Activated CD8-positive, alpha-beta memory T cell treated with anti-CD3 and anti-CD28 coated beads, Interleukin-2, amount 10 ng/mL, durations not matched to agents 7 days and 5 days (primary cell): ENCODE data around the gene ARAP1. TPM values are rescaled to one million over a fixed set of nuclear protein-coding genes. Genes with fewer than 3 reads are reported as not detected.

Source experiments
- ATAC-seq: fragments of 150-1000 bp; cut with Tn5 transposase; one replicate; pipeline ENCODE4 v1.10.0; 2021; ENCODE audit warnings: moderate library complexity
- CTCF ChIA-PET: fragments of 350-600 bp; sonication (Branson Sonifier 250); formaldehyde crosslinking; loops from one replicate; lab custom pipeline; 2021; ENCODE audit warnings: antibody characterized with exemption; lab: Charles Lee
- DNase-seq: peaks from one replicate; pipeline ENCODE4 v3.0.0-alpha.2; 2020
- H3K27ac Mint-ChIP-seq: one replicate; pipeline ENCODE4 v1.8.0; 2021; ENCODE audit warnings: mild to moderate bottlenecking, mixed read lengths
- H3K27me3 Mint-ChIP-seq: one replicate; pipeline ENCODE4 v1.8.0; 2021; ENCODE audit warnings: mixed read lengths
- H3K36me3 Mint-ChIP-seq: one replicate; pipeline ENCODE4 v1.8.0; 2021; ENCODE audit warnings: mild to moderate bottlenecking, mixed read lengths
- H3K4me1 Mint-ChIP-seq: one replicate; pipeline ENCODE4 v1.8.0; 2021; ENCODE audit warnings: mixed read lengths
- H3K4me3 Mint-ChIP-seq: one replicate; pipeline ENCODE4 v1.8.0; 2021; ENCODE audit warnings: mild to moderate bottlenecking, moderate library complexity, mixed read lengths
- H3K9me3 Mint-ChIP-seq: one replicate; pipeline ENCODE4 v1.8.0; 2022; ENCODE audit warnings: low read depth, mixed read lengths
- total RNA-seq, 2 experiments: library from RNA; stranded (reverse); gene quantifications; one replicate each; pipeline ENCODE4 v1.2.3, GENCODE V29; 2021

The ARAP1 gene
- total RNA-seq, 2 experiments from 2014 or later: 96.5 to 104 TPM

DNA sequence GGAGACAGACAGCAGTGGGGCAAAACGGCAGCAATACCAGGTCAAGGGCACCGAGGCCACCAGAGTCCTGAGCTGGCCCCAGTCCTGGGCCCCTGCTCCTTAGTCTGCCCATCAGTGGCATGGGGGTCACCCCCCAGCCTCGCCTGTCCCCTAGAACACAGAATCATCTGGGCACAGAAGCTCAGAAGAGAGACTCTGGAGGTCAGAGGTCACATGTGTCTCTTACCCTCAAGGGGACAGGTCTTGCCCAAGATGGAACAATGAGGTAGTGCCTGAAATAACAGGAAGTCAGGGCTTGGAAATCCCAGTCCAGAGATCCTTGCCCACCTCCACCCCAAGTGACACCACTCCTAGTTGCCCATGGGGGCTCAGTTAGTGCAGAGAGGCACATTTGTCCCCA, 98.6 kb downstream of the ARAP1 start:
- DNase-seq (no peak), ATAC-seq (no peak)
- Mint-ChIP-seq H3K4me3 (no peak overlapping the region), H3K27ac (no peak overlapping the region), H3K9me3 (no peaks in the 10 kb centered on the region), H3K36me3 (no peaks in the 10 kb centered on the region), H3K27me3 (peaks cover 8% of the 10 kb centered on the region), H3K4me1 (no peaks in the 10 kb centered on the region)
- CTCF ChIA-PET: interaction anchor here (1.1 to 1.4 kb wide), 2 partner anchors 66 to 183 kb away, joined by 3 read pairs; no protein-coding TSS in a partner anchor

DNA sequence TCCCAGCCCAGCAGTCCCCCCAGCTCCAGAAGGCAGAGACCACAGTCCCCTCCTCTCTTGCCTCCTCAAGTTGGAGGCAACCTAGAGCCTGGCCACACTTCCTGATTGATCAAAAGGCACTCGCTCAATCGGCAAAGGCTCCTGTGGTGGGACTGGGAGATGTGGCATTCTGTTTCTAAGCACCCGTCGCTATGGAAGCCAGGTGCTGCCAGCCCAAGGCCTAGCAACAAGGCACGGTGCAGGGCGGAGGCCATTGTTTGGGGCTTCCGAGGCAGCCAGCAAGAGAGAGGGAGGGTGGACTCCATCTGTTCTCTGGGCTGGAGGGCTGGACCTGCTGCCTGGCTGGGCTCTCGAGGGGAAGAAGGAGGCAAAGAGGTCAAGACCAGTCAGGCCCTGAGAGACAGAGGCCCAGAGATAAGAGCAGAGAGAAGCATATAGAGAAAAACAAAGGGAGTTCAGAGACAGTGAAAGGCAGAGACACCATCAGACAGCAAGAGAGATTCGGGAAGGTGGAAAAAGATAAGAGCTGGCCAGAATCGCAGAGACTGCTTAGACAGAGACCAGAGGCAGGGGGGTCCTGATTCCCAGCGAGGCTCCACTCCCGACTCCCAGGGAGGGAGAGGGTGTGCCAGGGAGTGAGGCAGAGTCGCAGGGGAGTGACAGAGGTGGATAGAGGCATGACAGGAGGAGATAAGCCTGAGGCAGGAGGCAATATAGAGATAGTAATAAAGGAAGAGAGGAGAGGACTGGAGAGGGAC, 99.2 kb downstream of the ARAP1 start:
- no peak for ATAC-seq
- CTCF ChIA-PET: interaction anchor here (1.1 to 1.5 kb wide), 3 partner anchors 15 to 182 kb away, joined by 3 to 5 read pairs (median 5); no protein-coding TSS in a partner anchor

DNA sequence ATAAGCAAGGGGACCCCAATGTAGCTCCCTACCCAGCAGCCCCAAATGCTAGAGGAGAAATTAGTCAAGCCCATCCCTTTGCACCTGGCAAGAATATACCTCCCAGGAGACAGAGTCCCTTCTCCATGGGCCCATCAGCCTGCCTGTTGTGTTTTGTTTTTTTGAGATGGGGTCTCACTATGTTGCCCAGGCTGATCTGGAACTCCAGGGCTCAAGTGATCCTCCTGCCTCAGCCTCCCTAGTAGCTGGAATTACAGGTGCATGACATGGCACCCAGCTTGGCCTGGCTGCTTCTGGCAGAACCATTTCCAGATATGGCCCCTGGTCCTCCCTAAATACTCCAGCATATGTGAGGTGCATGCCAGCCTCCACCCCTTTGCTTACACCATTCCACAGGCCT, 100.1 kb downstream of the ARAP1 start:
- no peaks in the 10 kb centered on the region for H3K4me1 Mint-ChIP-seq
- H3K4me3 Mint-ChIP-seq: no peak overlapping the region
- peaks cover 4% of the 10 kb centered on the region for H3K27me3 Mint-ChIP-seq
- DNase-seq (no peak), ATAC-seq (no peak)
- no peaks in the 10 kb centered on the region for H3K36me3 Mint-ChIP-seq
- H3K27ac Mint-ChIP-seq: no peak overlapping the region
- H3K9me3 Mint-ChIP-seq: no peaks in the 10 kb centered on the region
- CTCF ChIA-PET: interaction anchor here (1.2 to 1.5 kb wide), 2 partner anchors 16 to 32 kb away, joined by 5 read pairs; no protein-coding TSS in a partner anchor

More for the DNA sequence above, 99.2 kb downstream of the ARAP1 start:
- no peak overlapping the region for H3K4me3 Mint-ChIP-seq
- no peaks in the 10 kb centered on the region for H3K4me1 Mint-ChIP-seq
- peaks cover 4% of the 10 kb centered on the region for H3K27me3 Mint-ChIP-seq
- H3K36me3 Mint-ChIP-seq: no peaks in the 10 kb centered on the region
- no peaks in the 10 kb centered on the region for H3K9me3 Mint-ChIP-seq
- no peak for DNase-seq
- no peak overlapping the region for H3K27ac Mint-ChIP-seq

DNA sequence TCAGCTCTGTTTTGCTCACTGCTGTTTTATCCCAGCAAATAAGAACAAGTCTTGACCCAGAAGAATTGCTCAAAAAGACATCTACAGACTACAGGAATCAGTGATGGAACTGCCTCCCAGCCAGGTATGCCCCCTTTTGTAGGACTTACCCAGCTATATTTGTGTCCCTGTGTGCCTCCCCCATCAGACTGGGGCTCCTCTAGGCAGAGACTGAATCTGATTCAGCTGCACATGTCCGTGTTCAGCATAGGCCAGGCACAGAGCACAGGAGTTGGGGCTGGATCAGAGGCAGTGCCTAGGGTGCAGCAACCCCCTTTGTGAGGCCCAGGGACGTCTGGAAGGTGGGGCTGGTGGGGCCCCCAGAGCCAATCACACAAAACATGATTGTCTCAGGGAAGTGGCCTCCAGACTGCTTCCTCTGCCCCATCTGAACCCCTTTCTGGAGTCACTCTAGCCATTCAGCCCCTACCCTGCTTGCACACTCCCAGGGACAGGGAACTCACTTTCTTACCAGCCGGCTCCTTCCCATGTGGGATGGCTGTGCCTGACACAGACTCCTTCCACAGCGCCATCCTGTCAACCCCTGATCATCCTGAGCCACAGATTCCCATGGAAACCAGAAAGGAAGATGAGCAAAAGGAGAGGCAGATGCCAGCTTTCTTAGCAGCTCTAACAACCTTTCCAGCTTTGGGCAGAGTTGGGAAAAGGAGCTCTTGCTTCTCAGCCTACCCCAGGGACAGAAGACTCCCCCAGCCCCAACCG, 102.8 kb downstream of the ARAP1 start:
- peaks cover 4% of the 10 kb centered on the region for H3K27me3 Mint-ChIP-seq
- CTCF ChIA-PET: interaction anchor here (1.0 to 9.0 kb wide), 4 partner anchors 8 to 178 kb away, joined by 3 to 158 read pairs (median 4); no protein-coding TSS in a partner anchor
- no peaks in the 10 kb centered on the region for H3K36me3 Mint-ChIP-seq
- H3K9me3 Mint-ChIP-seq: no peaks in the 10 kb centered on the region
- ATAC-seq (no peak), DNase-seq (no peak)
- no peak overlapping the region for H3K4me3 Mint-ChIP-seq
- no peak overlapping the region for H3K27ac Mint-ChIP-seq
- no peaks in the 10 kb centered on the region for H3K4me1 Mint-ChIP-seq

DNA sequence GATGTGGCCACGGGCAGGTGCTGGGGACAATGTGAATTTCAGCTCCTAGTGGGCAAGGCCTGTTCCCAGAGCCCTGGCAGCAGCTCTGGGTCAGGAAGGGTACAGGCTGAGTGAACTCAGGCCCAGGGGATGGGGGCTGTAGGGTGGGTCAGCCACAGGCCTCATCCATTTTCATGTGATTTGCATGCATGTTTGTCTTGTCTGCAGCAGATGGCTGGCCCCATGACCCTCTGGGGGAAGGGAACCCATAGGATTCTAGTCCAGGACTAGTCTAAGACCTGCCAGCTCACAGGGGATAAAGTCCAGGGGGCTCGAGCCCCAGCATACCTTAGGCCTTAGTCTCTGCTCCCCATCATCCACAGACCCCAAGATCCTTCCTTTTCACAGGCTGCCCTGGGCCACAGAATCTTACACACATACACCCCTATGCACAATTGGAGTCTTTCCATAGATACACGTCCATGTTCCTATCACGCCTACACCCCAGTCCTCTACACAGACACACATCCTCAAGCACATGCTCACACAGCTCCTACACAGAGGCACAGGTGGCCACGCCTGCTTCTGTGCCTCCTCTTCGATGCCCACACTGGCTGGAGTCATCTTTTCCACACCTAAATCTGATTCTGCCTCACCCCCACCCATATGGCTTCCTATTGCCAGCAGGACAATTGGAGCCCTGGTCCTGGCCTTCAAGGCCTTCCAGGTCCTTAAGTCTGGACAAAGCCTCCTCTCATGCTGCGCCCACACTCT, 103.6 kb downstream of the ARAP1 start:
- DNase-seq: no peak
- Mint-ChIP-seq H3K36me3 (no peaks in the 10 kb centered on the region), H3K27me3 (peaks cover 6% of the 10 kb centered on the region), H3K9me3 (no peaks in the 10 kb centered on the region), H3K4me1 (peaks cover 2% of the 10 kb centered on the region), H3K27ac (no peak overlapping the region), H3K4me3 (no peak overlapping the region)
- no peak for ATAC-seq
- CTCF ChIA-PET: interaction anchor here (1.0 to 9.0 kb wide), 5 partner anchors 9 to 203 kb away, joined by 3 to 158 read pairs (median 4); no protein-coding TSS in a partner anchor

DNA sequence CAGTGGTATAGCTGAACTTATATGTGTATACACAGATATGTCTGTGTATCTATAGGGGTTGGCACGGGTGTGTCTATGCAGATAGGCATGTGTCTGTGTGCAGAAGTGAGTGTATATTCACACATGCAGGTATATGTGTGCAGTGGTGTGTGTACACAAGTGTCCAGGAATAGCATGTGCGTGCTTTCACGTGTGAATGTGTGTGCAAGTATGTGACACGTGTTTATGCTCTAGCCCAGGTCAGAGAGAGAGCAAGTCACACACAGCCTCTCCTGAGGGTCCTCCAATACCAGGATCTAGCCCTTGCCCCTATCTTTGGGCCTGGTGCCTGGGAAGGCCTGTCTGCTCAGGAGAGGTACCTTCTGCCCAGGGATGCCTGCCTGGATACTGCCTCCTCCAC, 104.3 kb downstream of the ARAP1 start:
- Mint-ChIP-seq H3K36me3 (no peaks in the 10 kb centered on the region), H3K4me3 (no peak overlapping the region), H3K9me3 (no peaks in the 10 kb centered on the region), H3K27ac (no peak overlapping the region), H3K4me1 (peaks cover 2% of the 10 kb centered on the region), H3K27me3 (peaks cover 4% of the 10 kb centered on the region)
- CTCF ChIA-PET: interaction anchor here (1.0 to 9.0 kb wide), 3 partner anchors 20 to 202 kb away, joined by 4 to 158 read pairs (median 5); no protein-coding TSS in a partner anchor
- ATAC-seq (no peak), DNase-seq (no peak)

DNA sequence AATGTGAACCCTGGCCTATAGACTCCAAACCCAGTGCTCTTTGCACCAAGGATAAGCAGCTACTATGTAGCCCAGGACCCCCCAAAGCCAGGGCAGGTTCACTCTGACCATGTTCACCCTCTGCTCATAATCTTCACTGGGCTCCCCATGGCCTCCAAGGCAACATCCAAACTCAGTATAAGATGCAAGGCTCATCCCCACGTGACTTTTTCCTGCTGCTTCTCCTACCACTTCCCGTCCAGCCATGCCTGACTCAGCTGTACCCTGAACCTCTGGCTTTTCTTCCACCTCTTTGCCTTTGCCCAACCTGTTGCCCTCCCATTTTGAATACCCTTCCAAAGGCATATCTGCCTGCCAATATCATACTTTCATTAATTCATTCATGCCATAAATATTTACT, 105.7 kb downstream of the ARAP1 start:
- Mint-ChIP-seq H3K4me1 (peaks cover 2% of the 10 kb centered on the region), H3K27me3 (peaks cover 4% of the 10 kb centered on the region), H3K36me3 (no peaks in the 10 kb centered on the region), H3K27ac (no peak overlapping the region), H3K9me3 (no peaks in the 10 kb centered on the region), H3K4me3 (no peak overlapping the region)
- CTCF ChIA-PET: interaction anchor here (0.7 to 9.0 kb wide), 4 partner anchors 38 to 231 kb away, joined by 3 to 158 read pairs (median 18); no protein-coding TSS in a partner anchor
- ATAC-seq (no peak), DNase-seq (no peak)

DNA sequence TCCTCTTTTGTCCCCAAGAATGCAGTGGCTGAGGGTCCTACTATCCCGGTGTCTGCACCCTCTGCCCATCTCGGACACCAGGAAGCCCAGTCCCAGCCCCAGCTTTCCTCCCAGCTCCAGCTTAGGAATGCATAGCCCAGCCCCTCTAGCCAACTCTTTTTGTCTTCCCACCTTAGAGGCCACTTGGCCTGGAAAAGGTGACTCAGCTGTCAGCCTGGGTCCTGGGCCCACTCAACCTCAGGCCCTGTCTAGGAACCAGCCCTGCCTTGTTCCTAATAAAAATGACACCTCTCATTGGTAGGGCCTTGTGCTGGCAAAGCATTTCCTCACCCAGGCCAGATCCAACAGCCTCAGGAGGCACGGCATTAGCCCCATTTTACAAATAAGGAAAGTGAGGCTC, 106.2 kb downstream of the ARAP1 start:
- no peak for DNase-seq
- no peaks in the 10 kb centered on the region for H3K36me3 Mint-ChIP-seq
- H3K27me3 Mint-ChIP-seq: peaks cover 4% of the 10 kb centered on the region
- no peak overlapping the region for H3K27ac Mint-ChIP-seq
- no peak for ATAC-seq
- CTCF ChIA-PET: interaction anchor here (0.7 to 9.0 kb wide), 6 partner anchors 25 to 231 kb away, joined by 3 to 158 read pairs (median 10); no protein-coding TSS in a partner anchor
- no peak overlapping the region for H3K4me3 Mint-ChIP-seq
- H3K4me1 Mint-ChIP-seq: peaks cover 2% of the 10 kb centered on the region
- H3K9me3 Mint-ChIP-seq: no peaks in the 10 kb centered on the region

DNA sequence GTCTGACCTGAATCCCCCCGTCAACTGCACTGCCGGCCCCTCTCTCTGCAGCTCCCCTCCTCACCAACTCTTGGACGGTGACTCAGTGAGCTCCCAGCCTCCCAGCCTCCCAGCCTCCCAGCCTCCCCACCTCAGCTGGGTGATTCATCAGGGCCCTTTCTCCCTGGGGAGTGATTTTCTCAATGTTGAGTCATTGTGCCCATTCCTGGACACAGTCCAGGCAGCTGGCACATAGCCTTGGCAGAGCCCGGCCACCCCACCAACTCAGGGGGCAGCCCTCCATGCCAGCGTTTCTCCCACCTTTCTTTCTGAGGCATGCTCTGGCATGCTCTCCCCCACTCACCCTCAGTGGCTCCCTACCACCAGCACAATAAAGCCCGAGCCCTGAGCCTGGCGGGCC, 108.7 kb downstream of the ARAP1 start:
- H3K4me1 Mint-ChIP-seq: peaks cover 2% of the 10 kb centered on the region
- H3K4me3 Mint-ChIP-seq: no peak overlapping the region
- no peak for ATAC-seq

DNA sequence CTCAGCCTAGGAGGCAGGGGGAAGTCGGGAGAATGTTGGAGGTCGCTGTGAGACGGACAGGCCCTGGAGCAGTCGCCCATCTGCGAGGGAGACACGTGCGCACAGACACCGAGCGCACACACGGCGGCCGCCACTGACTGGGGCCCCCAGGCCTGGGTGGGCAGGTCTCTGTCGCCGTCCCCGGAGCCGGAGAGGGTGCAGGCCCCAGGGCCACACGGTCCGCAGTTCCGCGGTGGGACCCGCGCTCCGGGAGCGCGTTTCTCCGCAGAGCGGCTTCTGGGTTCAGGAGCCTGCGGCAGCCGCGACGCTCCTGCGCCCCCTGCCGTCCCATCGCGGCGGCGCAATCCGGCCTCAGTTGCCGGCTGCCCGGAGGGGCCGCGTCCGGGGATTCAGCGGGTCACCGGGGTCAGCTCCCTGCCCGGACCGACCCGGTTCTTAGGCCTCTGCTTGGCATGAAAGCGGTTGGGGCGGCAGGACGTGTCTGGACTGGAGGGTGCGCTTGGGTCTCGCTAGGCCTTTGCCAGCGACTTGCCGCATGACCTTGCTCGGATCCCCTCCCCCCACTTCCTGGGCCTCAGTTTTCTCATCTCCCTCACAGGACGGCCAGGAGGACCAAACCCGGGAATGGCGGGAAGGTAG, 109.2 kb downstream of the ARAP1 start:
- DNase-seq: peak; percentile 72
- no peaks in the 10 kb centered on the region for H3K9me3 Mint-ChIP-seq
- CTCF ChIA-PET: interaction anchor here (0.5 to 9.0 kb wide), 17 partner anchors 13 to 180 kb away, joined by 3 to 158 read pairs (median 3); no protein-coding TSS in a partner anchor
- no peaks in the 10 kb centered on the region for H3K36me3 Mint-ChIP-seq
- no peak overlapping the region for H3K27ac Mint-ChIP-seq
- peak; percentile 85 for ATAC-seq
- peaks cover 2% of the 10 kb centered on the region for H3K4me1 Mint-ChIP-seq
- peaks cover 6% of the 10 kb centered on the region for H3K27me3 Mint-ChIP-seq
- H3K4me3 Mint-ChIP-seq: no peak overlapping the region

More for the DNA sequence above, 108.7 kb downstream of the ARAP1 start:
- CTCF ChIA-PET: interaction anchor here (0.7 to 9.0 kb wide), 17 partner anchors 13 to 181 kb away, joined by 3 to 158 read pairs (median 3); no protein-coding TSS in a partner anchor
- peaks cover 4% of the 10 kb centered on the region for H3K27me3 Mint-ChIP-seq
- H3K9me3 Mint-ChIP-seq: no peaks in the 10 kb centered on the region
- H3K27ac Mint-ChIP-seq: no peak overlapping the region
- H3K36me3 Mint-ChIP-seq: no peaks in the 10 kb centered on the region
- DNase-seq: no peak

DNA sequence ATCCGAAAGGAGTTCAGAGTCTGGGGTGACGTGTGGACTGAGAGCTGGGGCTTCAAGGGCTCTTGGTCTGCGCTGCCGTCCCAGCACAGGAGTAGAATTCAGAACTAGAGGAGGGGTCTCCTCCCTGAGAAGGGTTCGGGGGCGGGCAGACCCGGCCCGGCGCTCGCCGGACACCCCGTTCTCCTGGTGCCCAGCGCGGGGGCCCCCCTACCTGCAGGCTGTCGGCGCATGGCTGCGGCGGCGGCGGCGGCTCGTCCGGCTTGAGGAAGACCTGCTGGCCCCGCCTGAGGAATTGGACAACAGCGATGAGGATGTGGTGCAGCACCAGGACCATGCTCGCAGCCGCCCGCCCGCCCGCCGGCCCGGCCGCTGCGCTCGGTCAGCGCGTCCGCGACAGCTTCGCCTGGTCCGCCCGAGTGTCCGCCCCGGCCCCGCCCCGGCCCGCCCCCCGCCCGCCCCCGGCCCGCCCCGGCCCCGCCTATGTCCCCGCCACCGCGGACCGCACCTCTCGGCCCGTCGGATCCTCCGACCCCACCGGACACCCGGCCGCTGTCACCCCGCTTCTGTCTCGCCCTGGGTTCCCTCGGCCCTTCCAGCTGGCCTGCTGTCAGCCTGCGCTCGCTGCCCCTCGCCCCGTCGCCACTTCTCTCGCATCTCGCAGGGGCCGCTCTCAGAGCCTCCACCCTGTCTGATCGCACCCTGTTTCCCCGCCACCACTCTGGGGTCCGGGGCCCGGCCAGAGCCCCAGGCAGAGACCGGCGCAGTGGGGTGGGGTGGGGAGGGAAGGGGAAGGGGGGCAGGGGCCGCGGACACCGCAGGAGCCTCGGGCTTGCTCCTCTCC, 109.9 kb downstream of the ARAP1 start:
- CTCF ChIA-PET: interaction anchor here (0.5 to 9.0 kb wide), 12 partner anchors 12 to 175 kb away, joined by 3 to 158 read pairs (median 4); no protein-coding TSS in a partner anchor
- no peaks in the 10 kb centered on the region for H3K9me3 Mint-ChIP-seq
- peak; percentile 48 for DNase-seq
- H3K27me3 Mint-ChIP-seq: peaks cover 6% of the 10 kb centered on the region
- peaks cover 2% of the 10 kb centered on the region for H3K4me1 Mint-ChIP-seq
- ATAC-seq: peak; percentile 55
- H3K36me3 Mint-ChIP-seq: no peaks in the 10 kb centered on the region
- no peak overlapping the region for H3K27ac Mint-ChIP-seq
- peak overlapping the region; percentile 40 for H3K4me3 Mint-ChIP-seq
